ENCODE results near the gene BRF1.
"Not testable (repeated sequence)": the region's sequence is repeated elsewhere in the genome, so short reads cannot be mapped to it uniquely, and the experiment has no call there.

BRF1 gene

DNA sequence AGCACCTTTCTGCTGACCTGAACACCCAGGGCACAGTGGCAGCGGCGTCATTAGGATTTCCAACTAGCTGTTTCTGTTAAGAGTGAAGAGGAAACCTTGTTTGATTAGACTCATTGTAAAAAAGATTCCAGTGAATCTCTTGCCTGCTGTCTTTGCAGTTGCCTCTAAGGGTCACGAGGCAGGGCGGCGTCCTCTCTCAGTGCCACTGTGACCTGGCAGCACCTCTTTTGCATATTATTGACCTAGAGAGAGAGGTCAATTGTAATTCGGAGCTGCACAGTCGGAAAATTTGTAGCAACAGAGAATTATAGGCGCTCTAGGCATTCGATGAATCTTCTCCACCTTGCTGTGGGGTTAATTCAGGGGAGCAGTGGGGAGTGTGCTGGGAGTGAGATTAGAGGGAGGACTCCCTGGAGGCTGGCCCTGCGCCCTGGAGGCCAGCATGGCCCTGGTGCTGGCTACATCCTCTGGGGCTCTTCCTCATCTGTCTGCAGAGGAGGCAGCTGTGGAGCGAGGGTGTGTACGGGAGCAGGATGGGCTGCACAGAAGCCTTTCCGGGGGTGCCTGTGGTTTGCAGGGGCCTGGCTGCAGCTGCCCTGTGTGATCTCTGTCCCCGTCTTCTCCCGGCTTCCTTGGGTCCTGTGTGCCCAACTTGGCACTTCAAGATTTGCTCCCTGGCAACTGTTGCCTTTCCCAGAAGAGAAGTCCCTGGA is 28.0 kb upstream of the BRF1 start:
- Histone ChIP-seq H2BK15ac (ENCODE audit: low read length) (no peak overlapping the region), H3K23ac (ENCODE audit: low read depth, low read length, poor library complexity) (no peak overlapping the region), H3K9ac (ENCODE audit: low read depth, low read length, poor library complexity) (no peak overlapping the region), H3K4me3 (ENCODE audit: low read length in 2 of 2) (no peak overlapping the region), H2AFZ (ENCODE audit: low read length) (no peak overlapping the region), H4K8ac (ENCODE audit: low read depth, low read length) (no peak overlapping the region), H2BK12ac (ENCODE audit: low read length) (no peak overlapping the region), H3K4me2 (ENCODE audit: insufficient read depth, low read length, poor library complexity, severe bottlenecking) (no peak overlapping the region), H3K18ac (ENCODE audit: low read length) (no peak overlapping the region), H3K4me1 (ENCODE audit: control insufficient read depth in 2 of 2, insufficient read depth in 1 of 2, low read depth in 1 of 2, low read length in 2 of 2) (peaks cover 28 to 47% of the 10 kb centered on the region in 2 donors), H3K9me3 (replicated peaks in 1 of 2; ENCODE audit: control insufficient read depth in 2 of 2, insufficient read depth in 1 of 2, low read depth in 1 of 2, low read length in 2 of 2) (peaks cover 0 to 7% of the 10 kb centered on the region in 2 donors), H3K36me3 (replicated peaks in 1 of 2; ENCODE audit: control insufficient read depth in 2 of 2, insufficient read depth in 2 of 2, low read length in 2 of 2) (peaks cover 0 to 3% of the 10 kb centered on the region in 2 donors), H2BK5ac (ENCODE audit: low read length) (no peak overlapping the region), H3K79me1 (ENCODE audit: low read depth, low read length) (peaks cover 12% of the 10 kb centered on the region), H4K91ac (ENCODE audit: low read depth, low read length, poor library complexity) (no peak overlapping the region), H3K14ac (ENCODE audit: low read length) (no peak overlapping the region), H3K4ac (ENCODE audit: low read length) (no peak overlapping the region), H3K27ac (replicated peaks; ENCODE audit: low read length) (no peak overlapping the region), H3K27me3 (ENCODE audit: control insufficient read depth in 3 of 3, insufficient read depth in 3 of 3, low read depth in 1 of 3, low read length in 3 of 3) (no peaks in the 10 kb centered on the region), H2BK120ac (ENCODE audit: low read depth, low read length) (no peak overlapping the region), H2AK5ac (ENCODE audit: low read depth, low read length) (no peak overlapping the region)
- whole genome bisulfite sequencing, 2 donors (ENCODE audit: extremely low coverage in 2 of 2, insufficient read length in 2 of 2, insufficient replicate concordance in 1 of 2): no CpG with 5 or more reads among the region's 15 CpGs
- no peak for DNase-seq (ENCODE audit: low spot score)

DNA sequence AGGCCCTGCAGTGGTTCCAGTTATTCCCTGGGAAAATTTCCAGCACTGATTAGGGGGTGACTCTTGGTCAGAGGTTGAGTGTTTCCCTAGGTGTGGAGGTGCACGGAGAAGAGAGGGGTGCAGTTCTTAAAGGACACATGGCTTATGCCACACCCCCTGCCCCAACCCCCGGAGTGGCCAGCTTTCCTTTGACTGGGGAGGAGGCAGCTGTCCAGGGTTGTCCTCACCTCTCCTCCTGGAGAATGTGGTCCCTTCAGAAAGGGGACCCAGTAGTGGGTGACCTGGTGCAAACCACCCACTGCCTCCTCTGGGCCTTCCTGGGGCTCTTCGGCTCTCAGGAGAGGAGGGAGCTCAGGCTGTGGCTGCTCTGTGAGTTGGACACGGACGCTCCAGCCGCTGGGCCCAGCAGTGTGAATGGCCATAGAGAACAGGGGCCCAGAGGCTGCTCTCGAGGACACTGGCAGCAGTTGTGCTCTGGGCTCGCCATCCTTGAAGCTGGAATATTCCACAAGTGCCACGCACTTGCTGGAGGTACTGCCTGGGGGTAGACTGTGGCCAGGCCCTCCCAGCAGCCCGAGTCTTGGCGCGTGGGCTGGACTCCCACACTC is 27.4 kb upstream of the BRF1 start:
- Histone ChIP-seq H3K4me2 (ENCODE audit: insufficient read depth, low read length, poor library complexity, severe bottlenecking) (no peak overlapping the region), H3K14ac (ENCODE audit: low read length) (no peak overlapping the region), H4K8ac (ENCODE audit: low read depth, low read length) (no peak overlapping the region), H2BK5ac (ENCODE audit: low read length) (no peak overlapping the region), H3K27me3 (ENCODE audit: control insufficient read depth in 3 of 3, insufficient read depth in 3 of 3, low read depth in 1 of 3, low read length in 3 of 3) (no peaks in the 10 kb centered on the region), H2AK5ac (ENCODE audit: low read depth, low read length) (no peak overlapping the region), H3K9ac (ENCODE audit: low read depth, low read length, poor library complexity) (no peak overlapping the region), H4K91ac (ENCODE audit: low read depth, low read length, poor library complexity) (no peak overlapping the region), H3K27ac (replicated peaks; ENCODE audit: low read length) (no peak overlapping the region), H3K4me3 (ENCODE audit: low read length in 2 of 2) (no peak overlapping the region), H3K23ac (ENCODE audit: low read depth, low read length, poor library complexity) (no peak overlapping the region), H3K18ac (ENCODE audit: low read length) (peak overlapping the region; percentile 72), H2BK12ac (ENCODE audit: low read length) (no peak overlapping the region), H3K4ac (ENCODE audit: low read length) (no peak overlapping the region), H2AFZ (ENCODE audit: low read length) (no peak overlapping the region), H3K4me1 (ENCODE audit: control insufficient read depth in 2 of 2, insufficient read depth in 1 of 2, low read depth in 1 of 2, low read length in 2 of 2) (peaks cover 34 to 54% of the 10 kb centered on the region in 2 donors), H2BK15ac (ENCODE audit: low read length) (no peak overlapping the region), H3K9me3 (replicated peaks in 1 of 2; ENCODE audit: control insufficient read depth in 2 of 2, insufficient read depth in 1 of 2, low read depth in 1 of 2, low read length in 2 of 2) (peaks cover 0 to 7% of the 10 kb centered on the region in 2 donors), H3K79me1 (ENCODE audit: low read depth, low read length) (peaks cover 14% of the 10 kb centered on the region), H2BK120ac (ENCODE audit: low read depth, low read length) (no peak overlapping the region), H3K36me3 (replicated peaks in 1 of 2; ENCODE audit: control insufficient read depth in 2 of 2, insufficient read depth in 2 of 2, low read length in 2 of 2) (peaks cover 0 to 3% of the 10 kb centered on the region in 2 donors)
- DNase-seq (ENCODE audit: low spot score): no peak
- whole genome bisulfite sequencing, 2 donors (ENCODE audit: extremely low coverage in 2 of 2, insufficient read length in 2 of 2, insufficient replicate concordance in 1 of 2): no CpG with 5 or more reads among the region's 12 CpGs

GRCh38 chr14:105327695-105328045 is 26.9 kb upstream of the BRF1 start:
- H2BK5ac ChIP-seq (ENCODE audit: low read length); H3K4me3 ChIP-seq (ENCODE audit: low read length in 2 of 2); H2BK15ac ChIP-seq (ENCODE audit: low read length); H2BK12ac ChIP-seq (ENCODE audit: low read length); H3K23ac ChIP-seq (ENCODE audit: low read depth, low read length, poor library complexity); H3K18ac ChIP-seq (ENCODE audit: low read length); H3K14ac ChIP-seq (ENCODE audit: low read length); H3K4me2 ChIP-seq (ENCODE audit: insufficient read depth, low read length, poor library complexity, severe bottlenecking); H3K36me3 ChIP-seq (replicated peaks in 1 of 2; ENCODE audit: control insufficient read depth in 2 of 2, insufficient read depth in 2 of 2, low read length in 2 of 2); DNase-seq (ENCODE audit: low spot score); H3K9me3 ChIP-seq (replicated peaks in 1 of 2; ENCODE audit: control insufficient read depth in 2 of 2, insufficient read depth in 1 of 2, low read depth in 1 of 2, low read length in 2 of 2); H2AFZ ChIP-seq (ENCODE audit: low read length); H2BK120ac ChIP-seq (ENCODE audit: low read depth, low read length); H2AK5ac ChIP-seq (ENCODE audit: low read depth, low read length); H3K27me3 ChIP-seq (ENCODE audit: control insufficient read depth in 3 of 3, insufficient read depth in 3 of 3, low read depth in 1 of 3, low read length in 3 of 3); H3K4ac ChIP-seq (ENCODE audit: low read length); H3K9ac ChIP-seq (ENCODE audit: low read depth, low read length, poor library complexity); H4K8ac ChIP-seq (ENCODE audit: low read depth, low read length); H3K27ac ChIP-seq (replicated peaks; ENCODE audit: low read length); H4K91ac ChIP-seq (ENCODE audit: low read depth, low read length, poor library complexity): not testable (repeated sequence)
- WGBS, 2 donors (ENCODE audit: extremely low coverage in 2 of 2, insufficient read length in 2 of 2, insufficient replicate concordance in 1 of 2): no CpG with 5 or more reads among the region's 17 CpGs
- peaks cover 34 to 54% of the 10 kb centered on the region in 2 donors for H3K4me1 ChIP-seq (ENCODE audit: control insufficient read depth in 2 of 2, insufficient read depth in 1 of 2, low read depth in 1 of 2, low read length in 2 of 2)
- peaks cover 15% of the 10 kb centered on the region for H3K79me1 ChIP-seq (ENCODE audit: low read depth, low read length)

DNA sequence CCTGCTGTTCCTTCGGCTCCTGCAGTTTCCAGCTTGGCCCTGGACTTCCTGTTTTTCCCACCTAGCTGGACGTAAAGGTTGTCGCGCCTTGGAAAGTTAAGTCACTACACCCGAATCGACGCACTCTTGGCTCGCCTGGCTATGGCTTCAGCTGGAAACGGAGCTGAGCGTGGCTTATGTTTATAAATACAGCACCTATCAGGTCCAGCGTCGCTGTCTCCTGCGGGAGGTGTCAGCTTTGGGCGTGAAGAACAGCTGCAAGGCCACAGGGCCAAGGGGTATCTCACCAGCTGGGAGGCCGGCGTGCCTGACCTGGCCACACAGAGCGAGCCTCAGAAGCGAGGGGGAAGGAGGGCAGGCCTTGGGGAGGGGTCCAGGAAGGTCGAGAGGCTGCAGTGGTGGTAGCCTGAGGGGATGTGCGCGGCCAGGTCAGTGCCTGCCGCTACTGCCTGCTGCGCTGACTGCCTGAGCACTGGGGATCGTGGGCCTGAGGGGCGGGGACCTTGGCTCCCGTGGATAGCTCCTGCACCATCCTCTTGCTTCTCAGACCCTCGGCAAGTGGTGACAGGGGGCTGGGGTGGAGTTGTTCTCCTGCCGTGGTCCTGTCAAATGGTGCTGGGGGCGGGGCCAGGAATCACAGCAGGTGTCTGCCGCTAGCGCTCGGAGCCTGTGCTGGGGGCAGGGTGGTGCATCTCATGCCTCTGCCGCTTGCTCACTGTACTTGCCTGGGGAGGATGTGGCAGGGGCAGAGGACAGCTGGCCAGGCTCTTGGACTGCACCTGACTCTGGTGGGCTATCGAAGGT is 26.3 kb upstream of the BRF1 start:
- no peak for DNase-seq (ENCODE audit: low spot score)
- H4K91ac ChIP-seq (ENCODE audit: low read depth, low read length, poor library complexity): no peak overlapping the region
- H3K9me3 ChIP-seq (replicated peaks in 1 of 2; ENCODE audit: control insufficient read depth in 2 of 2, insufficient read depth in 1 of 2, low read depth in 1 of 2, low read length in 2 of 2): peaks cover 0 to 7% of the 10 kb centered on the region in 2 donors
- WGBS, 2 donors (ENCODE audit: extremely low coverage in 2 of 2, insufficient read length in 2 of 2, insufficient replicate concordance in 1 of 2): no CpG with 5 or more reads among the region's 34 CpGs
- peaks cover 15% of the 10 kb centered on the region for H3K79me1 ChIP-seq (ENCODE audit: low read depth, low read length)
- H3K14ac ChIP-seq (ENCODE audit: low read length): no peak overlapping the region
- no peaks in the 10 kb centered on the region for H3K27me3 ChIP-seq (ENCODE audit: control insufficient read depth in 3 of 3, insufficient read depth in 3 of 3, low read depth in 1 of 3, low read length in 3 of 3)
- H2BK15ac ChIP-seq (ENCODE audit: low read length): no peak overlapping the region
- H3K36me3 ChIP-seq (replicated peaks in 1 of 2; ENCODE audit: control insufficient read depth in 2 of 2, insufficient read depth in 2 of 2, low read length in 2 of 2): peaks cover 0 to 3% of the 10 kb centered on the region in 2 donors
- no peak overlapping the region for H3K9ac ChIP-seq (ENCODE audit: low read depth, low read length, poor library complexity)
- H3K18ac ChIP-seq (ENCODE audit: low read length): no peak overlapping the region
- H2AFZ ChIP-seq (ENCODE audit: low read length): no peak overlapping the region
- H2BK5ac ChIP-seq (ENCODE audit: low read length): no peak overlapping the region
- H2BK12ac ChIP-seq (ENCODE audit: low read length): no peak overlapping the region
- H2BK120ac ChIP-seq (ENCODE audit: low read depth, low read length): no peak overlapping the region
- H3K4me3 ChIP-seq (ENCODE audit: low read length in 2 of 2): no peak overlapping the region
- H3K23ac ChIP-seq (ENCODE audit: low read depth, low read length, poor library complexity): peak overlapping the region; percentile 61
- no peak overlapping the region for H3K4ac ChIP-seq (ENCODE audit: low read length)
- no peak overlapping the region for H3K27ac ChIP-seq (replicated peaks; ENCODE audit: low read length)
- H2AK5ac ChIP-seq (ENCODE audit: low read depth, low read length): no peak overlapping the region
- H3K4me1 ChIP-seq (ENCODE audit: control insufficient read depth in 2 of 2, insufficient read depth in 1 of 2, low read depth in 1 of 2, low read length in 2 of 2): peaks cover 34 to 54% of the 10 kb centered on the region in 2 donors
- H4K8ac ChIP-seq (ENCODE audit: low read depth, low read length): no peak overlapping the region
- H3K4me2 ChIP-seq (ENCODE audit: insufficient read depth, low read length, poor library complexity, severe bottlenecking): peak overlapping the region; percentile 24

Measured in neuronal stem cell (in vitro differentiated cells).